Suprapubic skin (tissue), 4 donors: ENCODE data around the gene CACNA2D3.

Source experiments
- CTCF ChIP-seq, 2 donors: fragments of 200-600 bp in 1 of 2; fragments of 450-650 bp in 1 of 2; sonication (generic) in 1 of 2; IDR thresholded peaks; one replicate each; pipeline ENCODE4 v1.5.1; 2016 to 2019; ENCODE audit warnings: antibody characterized with exemption in 2 of 2, mild to moderate bottlenecking in 1 of 2, moderate library complexity in 1 of 2
- EP300 ChIP-seq: sonication (generic); formaldehyde crosslinking; IDR thresholded peaks from one replicate; pipeline ENCODE4 v1.6.1; 2017; ENCODE audit warnings: antibody characterized with exemption
- POLR2A ChIP-seq, 2 donors: fragments of 450-650 bp; IDR thresholded peaks; one replicate each; pipeline ENCODE4 v1.6.1; 2017; ENCODE audit warnings: antibody characterized with exemption in 2 of 2, mild to moderate bottlenecking in 2 of 2, moderate library complexity in 2 of 2
- POLR2AphosphoS5 ChIP-seq, 3 donors: sonication (generic); formaldehyde crosslinking; IDR thresholded peaks; one replicate each; pipeline ENCODE4 v1.6.1; 2017; ENCODE audit warnings: antibody characterized with exemption in 3 of 3

DNA sequence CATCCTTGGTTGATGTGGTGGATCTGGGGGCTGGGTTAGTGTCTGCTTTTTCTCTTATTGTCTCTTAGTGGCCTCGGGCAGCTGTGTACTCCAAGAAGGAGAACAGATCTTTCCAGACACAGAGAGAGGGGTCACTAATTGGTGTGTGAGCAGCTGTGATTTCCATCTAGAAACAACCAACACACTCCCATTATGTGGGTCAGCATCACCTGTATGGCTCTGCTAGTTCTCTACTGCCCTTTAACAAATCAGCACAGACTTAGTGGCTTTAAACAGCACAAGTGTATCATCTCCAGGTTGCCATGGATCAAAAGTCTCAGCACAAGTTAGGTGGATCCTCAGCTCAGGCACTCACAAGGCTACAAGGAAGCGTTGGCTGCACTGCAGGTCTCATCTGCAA lies 648.7 kb downstream of the CACNA2D3 start:
- no peak for TF ChIP-seq CTCF (IDR thresholded peaks at IDR 0.05)
- no peak for TF ChIP-seq POLR2AphosphoS5 (IDR thresholded peaks at IDR 0.05)
- no peak for TF ChIP-seq POLR2A (IDR thresholded peaks at IDR 0.05)
- TF ChIP-seq EP300, result no peak
